ENCODE results near the gene PDILT.
"Not testable (repeated sequence)": the region's sequence is repeated elsewhere in the genome, so short reads cannot be mapped to it uniquely, and the experiment has no call there.

- TF ChIP-seq CTCF (IDR thresholded peaks at IDR 0.05; ENCODE audit: insufficient read depth, low read depth, low read length); EZH2 (IDR thresholded peaks at IDR 0.05; ENCODE audit: insufficient read depth, low read length): not testable (repeated sequence)
These were observed 91.9 kb downstream of the PDILT start for GRCh38 chr16:20312536-20313095.

All from astrocyte (in vitro differentiated cells and primary cell).